GM12872 (cell line): ENCODE measurements around the gene IPO5.

Source experiments
- TF ChIP-seq, protein P1 (sequence below): IDR thresholded peaks from 3 replicates; pipeline ENCODE4 v1.5.1; 2011; ENCODE audit warnings: low read depth, mild to moderate bottlenecking, low read length, moderate library complexity; ENCODE audit not compliant: insufficient read depth

Gene IPO5

DNA sequence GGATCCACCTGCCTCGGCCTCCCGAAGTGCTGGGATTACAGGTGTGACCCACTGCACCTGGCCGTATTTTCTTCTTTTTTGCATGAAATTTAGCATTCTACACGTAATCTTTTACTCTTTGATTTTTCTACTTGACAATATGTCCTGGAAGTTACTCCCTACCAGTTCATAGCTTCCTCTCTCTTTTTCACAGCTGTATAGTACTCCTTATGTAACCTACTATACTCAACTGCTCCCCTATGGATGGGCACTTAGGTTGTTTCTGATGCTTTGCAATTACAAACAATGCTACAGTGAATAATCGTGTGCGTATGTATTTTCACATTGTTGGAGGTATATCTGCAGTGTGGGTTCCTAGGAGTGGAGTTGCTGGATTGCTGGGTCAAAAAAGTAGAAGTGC, 98.9 kb downstream of the IPO5 start:
- TF ChIP-seq, protein P1, sequence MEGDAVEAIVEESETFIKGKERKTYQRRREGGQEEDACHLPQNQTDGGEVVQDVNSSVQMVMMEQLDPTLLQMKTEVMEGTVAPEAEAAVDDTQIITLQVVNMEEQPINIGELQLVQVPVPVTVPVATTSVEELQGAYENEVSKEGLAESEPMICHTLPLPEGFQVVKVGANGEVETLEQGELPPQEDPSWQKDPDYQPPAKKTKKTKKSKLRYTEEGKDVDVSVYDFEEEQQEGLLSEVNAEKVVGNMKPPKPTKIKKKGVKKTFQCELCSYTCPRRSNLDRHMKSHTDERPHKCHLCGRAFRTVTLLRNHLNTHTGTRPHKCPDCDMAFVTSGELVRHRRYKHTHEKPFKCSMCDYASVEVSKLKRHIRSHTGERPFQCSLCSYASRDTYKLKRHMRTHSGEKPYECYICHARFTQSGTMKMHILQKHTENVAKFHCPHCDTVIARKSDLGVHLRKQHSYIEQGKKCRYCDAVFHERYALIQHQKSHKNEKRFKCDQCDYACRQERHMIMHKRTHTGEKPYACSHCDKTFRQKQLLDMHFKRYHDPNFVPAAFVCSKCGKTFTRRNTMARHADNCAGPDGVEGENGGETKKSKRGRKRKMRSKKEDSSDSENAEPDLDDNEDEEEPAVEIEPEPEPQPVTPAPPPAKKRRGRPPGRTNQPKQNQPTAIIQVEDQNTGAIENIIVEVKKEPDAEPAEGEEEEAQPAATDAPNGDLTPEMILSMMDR: no peak

DNA sequence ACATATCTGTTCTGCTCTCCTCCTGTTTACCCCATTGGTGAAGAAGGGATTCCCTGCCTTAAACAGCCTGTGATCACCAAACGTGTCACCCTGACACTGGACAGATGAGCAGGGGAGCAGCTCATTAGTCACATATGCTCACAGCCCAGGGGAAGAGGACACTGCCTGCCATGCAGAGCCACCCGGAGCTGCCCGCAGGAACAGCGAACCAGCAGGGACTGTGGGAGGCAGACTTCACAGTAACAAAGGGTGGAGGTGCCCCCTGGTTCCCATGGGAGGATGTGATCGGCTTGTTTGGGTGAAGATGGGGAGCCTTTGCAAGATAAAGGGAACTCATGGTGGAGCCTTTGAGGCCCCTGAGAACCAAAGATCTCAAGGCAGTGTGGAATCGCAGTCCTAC, 100.8 kb downstream of the IPO5 start:
- TF ChIP-seq, protein P1: no peak

DNA sequence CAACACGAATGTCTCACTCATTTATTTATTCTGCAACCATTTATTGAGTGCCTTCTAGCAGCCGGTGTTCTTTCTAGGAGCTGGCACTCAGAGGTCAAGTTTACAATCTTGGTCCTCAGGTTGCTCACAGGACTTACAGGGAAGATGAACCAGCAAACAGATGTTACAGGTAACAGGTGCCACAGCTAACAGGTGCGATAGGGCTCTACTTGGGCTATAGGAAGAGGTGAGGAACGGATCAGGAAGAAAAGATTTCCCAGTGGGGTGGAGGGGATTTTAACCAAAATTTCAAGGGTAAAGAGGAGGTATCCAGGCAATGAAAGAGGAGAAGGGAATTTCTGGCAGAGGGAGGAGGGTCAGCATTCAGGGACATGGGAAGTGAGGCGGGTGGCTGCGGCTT, 102.1 kb downstream of the IPO5 start:
- TF ChIP-seq, protein P1: no peak

DNA sequence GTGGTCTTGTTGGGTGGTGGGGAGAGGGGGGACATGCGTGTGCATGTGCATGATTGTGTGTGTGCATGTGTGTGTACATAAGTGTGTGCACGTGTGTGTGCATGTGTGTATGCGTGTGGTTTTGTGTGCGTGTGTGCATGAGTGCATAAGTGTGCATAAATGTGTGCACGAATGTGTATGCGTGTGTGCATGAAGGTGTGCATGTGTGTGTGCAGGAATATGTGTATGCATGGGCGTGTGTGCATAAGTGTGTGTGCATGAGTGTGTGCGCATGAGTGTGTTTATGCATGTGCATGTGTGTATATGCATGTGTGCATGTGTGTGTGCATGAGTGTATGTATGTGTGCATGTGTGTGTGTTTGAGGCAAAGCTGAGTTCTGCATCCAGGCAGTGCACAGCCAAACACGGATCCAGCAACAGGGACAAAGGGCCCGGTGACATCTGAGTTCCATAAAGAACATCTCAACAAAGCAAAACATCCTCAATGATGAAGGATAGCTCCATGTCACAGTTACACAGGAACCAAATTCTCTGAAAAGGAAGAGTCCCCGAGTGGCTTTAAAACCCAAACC, 103.5 kb downstream of the IPO5 start:
- TF ChIP-seq, protein P1: no peak

DNA sequence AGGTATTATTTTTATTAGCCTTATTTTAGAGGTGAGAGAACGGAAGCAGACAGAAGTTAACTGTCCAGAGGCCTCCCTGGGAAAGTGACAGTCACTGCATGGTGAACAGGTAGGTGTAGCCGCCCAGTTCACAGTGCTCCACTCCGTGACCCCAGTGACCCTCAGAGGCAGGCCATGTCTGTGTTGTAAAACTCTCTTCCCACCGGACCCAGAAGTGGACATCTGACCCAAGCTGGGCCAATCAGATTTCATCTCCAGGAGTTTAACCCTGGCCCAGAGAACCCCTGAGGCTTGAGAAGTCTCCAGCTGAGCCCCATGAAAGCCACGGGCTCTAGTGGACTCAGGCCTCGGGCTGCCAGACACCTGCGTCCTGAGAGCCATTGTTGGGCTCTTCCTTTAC, 105.8 kb downstream of the IPO5 start:
- TF ChIP-seq, protein P1: no peak

DNA sequence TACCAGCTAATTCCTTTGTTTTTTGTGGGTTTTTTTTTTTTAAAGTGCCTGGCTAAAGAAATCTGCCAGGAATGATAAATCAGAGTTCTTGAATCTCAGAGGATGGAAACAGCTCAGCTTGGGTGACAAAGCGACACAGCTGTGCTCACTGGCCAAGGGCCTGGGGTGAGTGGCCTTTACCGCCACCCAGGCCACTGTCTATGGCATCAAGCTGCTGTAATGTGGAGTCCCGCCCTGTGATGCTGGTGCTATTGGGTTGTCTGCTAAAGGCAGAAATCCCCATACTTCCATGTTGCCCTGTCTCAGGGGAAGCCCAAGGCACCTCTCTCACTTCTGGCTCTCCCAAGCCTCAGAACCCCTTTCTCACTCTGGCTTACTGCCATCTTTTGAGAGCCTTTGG, 106.8 kb downstream of the IPO5 start:
- TF ChIP-seq, protein P1: no peak

DNA sequence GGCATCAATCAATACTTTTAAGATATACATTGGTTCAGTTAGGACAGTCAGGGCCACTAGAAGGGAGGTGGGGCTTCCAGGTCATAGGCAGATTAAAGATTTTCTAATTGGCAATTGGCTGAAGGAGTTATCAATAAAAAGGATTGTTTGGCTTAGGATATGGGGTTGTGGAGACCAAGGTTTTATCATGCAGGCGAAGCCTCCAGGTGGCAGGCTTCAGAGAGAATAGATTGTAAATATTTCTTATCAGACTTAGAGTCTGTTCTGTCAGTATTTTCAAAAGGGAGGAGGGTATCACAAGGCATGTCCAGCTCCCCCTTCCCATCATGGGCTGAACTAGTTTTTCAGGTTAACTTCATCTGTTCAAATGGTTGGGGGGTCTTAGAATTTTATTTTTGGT, 112.0 kb downstream of the IPO5 start:
- TF ChIP-seq, protein P1: no peak

DNA sequence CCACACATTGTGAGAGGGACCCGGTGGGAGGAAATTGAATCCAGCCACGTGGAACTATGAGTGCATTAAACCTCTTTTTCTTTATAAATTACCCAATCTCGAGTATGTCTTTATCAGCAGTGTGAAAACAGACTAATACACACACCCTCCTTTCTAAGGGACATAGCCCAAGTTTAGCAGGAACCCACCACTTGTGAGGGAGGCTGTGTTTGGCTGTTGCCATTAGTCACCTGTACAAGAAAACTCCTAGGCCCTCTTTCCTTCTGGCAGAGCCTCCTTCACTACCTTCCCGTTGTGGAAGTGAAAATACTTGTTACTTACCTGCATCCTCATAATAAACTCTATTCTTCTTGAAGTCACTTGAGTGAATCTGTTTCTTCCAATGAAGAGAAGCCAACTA, 113.2 kb downstream of the IPO5 start:
- TF ChIP-seq, protein P1: no peak
